ENCODE data around the gene MAPK8IP1. TPM values are rescaled to one million over a fixed set of nuclear protein-coding genes. Genes with fewer than 3 reads are reported as not detected.

Gene MAPK8IP1
- total and polyA plus RNA-seq, 2 experiments from 2014 or later: 5.9 to 39.4 TPM

DNA sequence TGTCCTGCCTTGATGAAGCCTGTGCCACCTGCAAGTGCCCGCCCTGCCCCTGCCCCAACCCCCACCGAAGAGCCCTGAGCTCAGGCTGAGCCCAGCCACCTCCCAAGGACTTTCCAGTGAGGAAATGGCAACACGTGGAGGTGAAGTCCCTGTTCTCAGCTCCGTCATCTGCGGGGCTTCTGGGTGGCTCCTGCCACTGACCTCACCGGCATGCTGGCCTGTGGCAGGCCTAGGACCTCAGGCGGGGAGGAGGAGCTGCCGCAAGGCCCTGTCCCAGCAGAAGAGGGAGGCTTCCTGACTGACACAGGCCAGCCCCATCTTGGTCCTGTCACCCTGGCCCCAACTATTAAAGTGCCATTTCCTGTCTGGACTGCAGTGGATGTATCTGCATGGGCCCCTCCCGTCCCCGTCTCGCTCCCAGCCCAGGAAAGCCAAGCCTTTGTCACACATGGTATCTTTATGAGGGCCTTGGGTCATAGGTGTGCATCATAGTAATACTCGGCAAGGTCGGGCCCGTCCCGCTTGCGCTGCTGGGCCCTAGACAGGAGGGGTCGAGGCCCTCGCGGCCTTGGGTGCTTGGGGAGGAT, 20.7 kb downstream of the MAPK8IP1 start (continued):
- TF ChIP-seq, protein P1, sequence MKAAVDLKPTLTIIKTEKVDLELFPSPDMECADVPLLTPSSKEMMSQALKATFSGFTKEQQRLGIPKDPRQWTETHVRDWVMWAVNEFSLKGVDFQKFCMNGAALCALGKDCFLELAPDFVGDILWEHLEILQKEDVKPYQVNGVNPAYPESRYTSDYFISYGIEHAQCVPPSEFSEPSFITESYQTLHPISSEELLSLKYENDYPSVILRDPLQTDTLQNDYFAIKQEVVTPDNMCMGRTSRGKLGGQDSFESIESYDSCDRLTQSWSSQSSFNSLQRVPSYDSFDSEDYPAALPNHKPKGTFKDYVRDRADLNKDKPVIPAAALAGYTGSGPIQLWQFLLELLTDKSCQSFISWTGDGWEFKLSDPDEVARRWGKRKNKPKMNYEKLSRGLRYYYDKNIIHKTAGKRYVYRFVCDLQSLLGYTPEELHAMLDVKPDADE (IDR thresholded peaks at IDR 0.05): no peak
- TF ChIP-seq STAT1 (IDR thresholded peaks at IDR 0.05; ENCODE audit: unreplicated experiment) (no peak), POLR2AphosphoS5 (IDR thresholded peaks at IDR 0.05; ENCODE audit: low read depth) (no peak)

DNA sequence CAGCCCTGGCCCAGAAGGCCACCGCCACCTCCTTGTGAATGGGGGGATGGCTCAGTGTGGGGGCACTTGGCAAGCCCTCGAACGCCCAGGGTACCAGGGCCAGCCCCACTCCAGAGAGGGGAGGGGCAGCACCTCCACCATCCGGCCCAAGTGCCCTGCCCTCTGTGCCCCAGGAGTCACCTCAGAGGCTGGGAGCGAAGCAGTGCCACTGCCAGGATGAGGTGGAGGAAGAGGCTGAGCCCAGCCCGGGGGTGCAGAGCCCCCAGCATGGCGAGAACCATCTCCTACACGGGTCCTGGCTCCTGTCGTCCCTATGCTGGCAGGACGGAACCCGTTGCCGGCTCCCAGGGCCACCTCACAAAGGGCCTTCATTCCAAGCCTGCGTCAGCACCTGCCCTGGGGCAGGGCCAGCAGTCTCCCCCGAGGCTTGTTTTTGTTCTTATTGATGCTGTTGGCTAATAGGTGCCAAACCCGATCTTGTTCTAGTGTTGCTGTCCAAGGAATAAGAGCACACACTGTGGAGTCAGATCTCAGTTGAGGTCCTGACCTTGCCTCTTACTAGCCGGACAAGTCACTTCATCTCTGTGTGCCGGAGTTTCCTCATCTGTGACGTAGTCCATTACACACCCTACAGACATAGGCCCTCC, 21.6 kb downstream of the MAPK8IP1 start, which contains the start of gene FREY1:
Gene FREY1 (minus strand): TSS at position 307 of the 647 bp plus-strand sequence. CDS start 26 bp downstream, at position 281.
- no peak within 1 kb of the TSS for H3K4me3 Mint-ChIP-seq
- H3K4me1 Mint-ChIP-seq: no peaks in the 10 kb centered on the region; the same call in 2 of the 3 replicates
- no peaks in the 10 kb centered on the region for H3F3A ChIP-seq (replicated peaks; ENCODE audit: low read depth)
- no peak within 1 kb of the TSS for H3K4me2 ChIP-seq
- H3K36me3 Mint-ChIP-seq (ENCODE audit: low read depth): peaks cover 25% of the 10 kb centered on the region
- no peak within 1 kb of the TSS for H3K4me3 ChIP-seq
- peak; percentile 21 for ATAC-seq
- H3K4me1 ChIP-seq (ENCODE audit: insufficient read depth): no peaks in the 10 kb centered on the region
- H3K27me3 Mint-ChIP-seq (ENCODE audit: insufficient read depth, low read depth, poor library complexity): peaks cover 23% of the 10 kb centered on the region
- H3K9me2 ChIP-seq (ENCODE audit: insufficient read depth): no peaks in the 10 kb centered on the region
- no peaks in the 10 kb centered on the region for H3K36me3 ChIP-seq (ENCODE audit: insufficient read depth)
- no peak within 1 kb of the TSS for H2AFZ ChIP-seq
- H3K27ac ChIP-seq (ENCODE audit: low read depth): peak within 1 kb of the TSS; percentile 69; the same call in 1 of the 2 replicates
- H3K79me2 ChIP-seq (replicated peaks; ENCODE audit: insufficient read depth): no peaks in the 10 kb centered on the region
- no peaks in the 10 kb centered on the region for H3K9me3 Mint-ChIP-seq
- H3K27me3 ChIP-seq (ENCODE audit: insufficient read depth): no peaks in the 10 kb centered on the region
- DNase-seq (ENCODE audit: low spot score): no peak
- H3K27ac Mint-ChIP-seq: no peak within 1 kb of the TSS; the same call in 1 of the 2 replicates
- peaks cover 7% of the 10 kb centered on the region; the same call in 1 of the 2 replicates for H4K20me1 ChIP-seq (replicated peaks; ENCODE audit: insufficient read depth)
- TF ChIP-seq, protein P2, sequence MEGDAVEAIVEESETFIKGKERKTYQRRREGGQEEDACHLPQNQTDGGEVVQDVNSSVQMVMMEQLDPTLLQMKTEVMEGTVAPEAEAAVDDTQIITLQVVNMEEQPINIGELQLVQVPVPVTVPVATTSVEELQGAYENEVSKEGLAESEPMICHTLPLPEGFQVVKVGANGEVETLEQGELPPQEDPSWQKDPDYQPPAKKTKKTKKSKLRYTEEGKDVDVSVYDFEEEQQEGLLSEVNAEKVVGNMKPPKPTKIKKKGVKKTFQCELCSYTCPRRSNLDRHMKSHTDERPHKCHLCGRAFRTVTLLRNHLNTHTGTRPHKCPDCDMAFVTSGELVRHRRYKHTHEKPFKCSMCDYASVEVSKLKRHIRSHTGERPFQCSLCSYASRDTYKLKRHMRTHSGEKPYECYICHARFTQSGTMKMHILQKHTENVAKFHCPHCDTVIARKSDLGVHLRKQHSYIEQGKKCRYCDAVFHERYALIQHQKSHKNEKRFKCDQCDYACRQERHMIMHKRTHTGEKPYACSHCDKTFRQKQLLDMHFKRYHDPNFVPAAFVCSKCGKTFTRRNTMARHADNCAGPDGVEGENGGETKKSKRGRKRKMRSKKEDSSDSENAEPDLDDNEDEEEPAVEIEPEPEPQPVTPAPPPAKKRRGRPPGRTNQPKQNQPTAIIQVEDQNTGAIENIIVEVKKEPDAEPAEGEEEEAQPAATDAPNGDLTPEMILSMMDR (conservative IDR thresholded peaks at IDR 0.05; ENCODE audit: low read depth in 2 of 2): no peak
- TF ChIP-seq, protein P1 (IDR thresholded peaks at IDR 0.05): no peak
- no peak for TF ChIP-seq ZNF331 (CRISPR knock-in tag; IDR thresholded peaks at IDR 0.05; ENCODE audit: low read depth)
- no peak for TF ChIP-seq JUNB (IDR thresholded peaks at IDR 0.05; ENCODE audit: unreplicated experiment)
- TF ChIP-seq EZH2 (IDR thresholded peaks at IDR 0.05; ENCODE audit: low read depth, unreplicated experiment): no peak
- no peak for TF ChIP-seq CREB1 (CRISPR knock-in tag; IDR thresholded peaks at IDR 0.05; ENCODE audit: low read depth)
- no peak for TF ChIP-seq NANOG (IDR thresholded peaks at IDR 0.05; ENCODE audit: borderline replicate concordance)
- TF ChIP-seq, protein P3, sequence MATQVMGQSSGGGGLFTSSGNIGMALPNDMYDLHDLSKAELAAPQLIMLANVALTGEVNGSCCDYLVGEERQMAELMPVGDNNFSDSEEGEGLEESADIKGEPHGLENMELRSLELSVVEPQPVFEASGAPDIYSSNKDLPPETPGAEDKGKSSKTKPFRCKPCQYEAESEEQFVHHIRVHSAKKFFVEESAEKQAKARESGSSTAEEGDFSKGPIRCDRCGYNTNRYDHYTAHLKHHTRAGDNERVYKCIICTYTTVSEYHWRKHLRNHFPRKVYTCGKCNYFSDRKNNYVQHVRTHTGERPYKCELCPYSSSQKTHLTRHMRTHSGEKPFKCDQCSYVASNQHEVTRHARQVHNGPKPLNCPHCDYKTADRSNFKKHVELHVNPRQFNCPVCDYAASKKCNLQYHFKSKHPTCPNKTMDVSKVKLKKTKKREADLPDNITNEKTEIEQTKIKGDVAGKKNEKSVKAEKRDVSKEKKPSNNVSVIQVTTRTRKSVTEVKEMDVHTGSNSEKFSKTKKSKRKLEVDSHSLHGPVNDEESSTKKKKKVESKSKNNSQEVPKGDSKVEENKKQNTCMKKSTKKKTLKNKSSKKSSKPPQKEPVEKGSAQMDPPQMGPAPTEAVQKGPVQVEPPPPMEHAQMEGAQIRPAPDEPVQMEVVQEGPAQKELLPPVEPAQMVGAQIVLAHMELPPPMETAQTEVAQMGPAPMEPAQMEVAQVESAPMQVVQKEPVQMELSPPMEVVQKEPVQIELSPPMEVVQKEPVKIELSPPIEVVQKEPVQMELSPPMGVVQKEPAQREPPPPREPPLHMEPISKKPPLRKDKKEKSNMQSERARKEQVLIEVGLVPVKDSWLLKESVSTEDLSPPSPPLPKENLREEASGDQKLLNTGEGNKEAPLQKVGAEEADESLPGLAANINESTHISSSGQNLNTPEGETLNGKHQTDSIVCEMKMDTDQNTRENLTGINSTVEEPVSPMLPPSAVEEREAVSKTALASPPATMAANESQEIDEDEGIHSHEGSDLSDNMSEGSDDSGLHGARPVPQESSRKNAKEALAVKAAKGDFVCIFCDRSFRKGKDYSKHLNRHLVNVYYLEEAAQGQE (IDR thresholded peaks at IDR 0.05; ENCODE audit: unreplicated experiment): no peak
